ENCODE measurements around the gene TNFRSF17. TPM values are rescaled to one million over a fixed set of nuclear protein-coding genes. Genes with fewer than 3 reads are reported as not detected.

Gene TNFRSF17
- polyA plus RNA-seq, 2 of the 4 experiments (the other 2 are of a cell fraction), result not detected

DNA sequence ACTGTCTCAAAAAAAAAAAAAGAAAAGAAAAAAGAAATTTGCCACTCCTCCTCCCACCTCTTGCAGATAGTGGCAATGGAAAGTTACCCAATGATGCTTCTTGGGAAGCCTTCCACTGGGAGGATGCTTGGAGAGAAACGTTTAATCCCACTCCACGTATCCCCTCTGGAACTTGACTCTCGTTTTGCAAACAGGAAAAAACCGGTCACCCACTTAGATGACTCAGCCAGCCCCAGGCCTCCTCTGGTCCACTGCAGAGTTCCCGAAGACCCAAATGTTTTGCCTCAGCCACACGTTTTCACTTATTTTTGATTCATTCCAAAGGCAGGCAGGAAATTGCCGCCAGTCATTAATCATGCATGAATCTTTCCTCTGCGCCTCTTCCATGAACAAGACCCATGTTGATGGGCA, 9.3 kb upstream of the TNFRSF17 start:
- ATAC-seq, result peak; percentile 43 to 54; a peak in 5 of 6 replicates
- FAIRE-seq, result no peak
- POLR2A ChIA-PET, result no interaction called here
- peak overlapping the region in 1 of 2 experiments; percentile 27; a peak in 1 of 6 replicates for H3K27ac ChIP-seq
- H3K9me3 ChIP-seq, result no peaks in the 10 kb centered on the region
- no peak overlapping the region for H3K4me3 ChIP-seq
- CTCF ChIA-PET, result interaction anchor here (2.8 kb wide), 1 partner anchor 113 kb away, joined by 14 read pairs; no protein-coding TSS in a partner anchor
- 30% methylated on average over 8 of the region's 8 CpGs for WGBS (ENCODE audit: missing lambda C conversion rate)
- DNase-seq (ENCODE audit: low read depth in 1 of 2, low spot score in 1 of 2), result peak in 1 of 2 experiments; percentile 12
- H3K4me1 ChIP-seq, result 0 out of 3 replicates have a peak, but pooled peaks cover 3% of the 10 kb centered on the region
- peak overlapping the region; percentile 27; the same call in 2 of the 3 replicates for H3K4me2 ChIP-seq
- no peak for TF ChIP-seq MYC (IDR thresholded peaks at IDR 0.05; ENCODE audit: borderline replicate concordance, low read length)
- TF ChIP-seq EHF (CRISPR knock-in tag; IDR thresholded peaks at IDR 0.05), result no peak

DNA sequence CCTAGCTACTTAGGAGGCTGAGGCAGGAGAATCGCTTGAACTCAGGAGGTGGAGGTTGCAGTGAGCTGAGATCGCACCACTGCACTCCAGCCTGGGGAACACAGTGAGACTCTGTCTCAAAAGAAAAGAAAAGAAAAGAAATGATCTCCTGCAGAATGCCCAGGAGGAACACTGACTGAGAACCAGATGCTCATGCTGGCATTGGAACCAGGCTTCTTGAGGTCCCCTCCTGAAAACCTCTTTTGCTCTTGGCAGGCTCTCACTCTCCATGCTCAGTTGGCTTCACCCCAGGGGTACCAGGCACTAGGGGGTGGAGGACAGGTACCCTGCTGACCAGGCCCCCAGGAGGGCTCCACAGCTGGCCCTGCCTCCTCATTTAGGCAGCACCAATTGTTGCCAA, 8.5 kb upstream of the TNFRSF17 start:
- 0 out of 3 replicates have a peak, but pooled peaks cover 3% of the 10 kb centered on the region for H3K4me1 ChIP-seq
- no peak overlapping the region for H3K27ac ChIP-seq
- FAIRE-seq (no peak), ATAC-seq (no peak), DNase-seq (ENCODE audit: low read depth in 1 of 2, low spot score in 1 of 2) (no peak)
- no peak overlapping the region for H3K4me2 ChIP-seq
- TF ChIP-seq TP53 (CRISPR knock-in tag; IDR thresholded peaks at IDR 0.05) (no peak), SMC3 (IDR thresholded peaks at IDR 0.05) (no peak), SREBF2 (IDR thresholded peaks at IDR 0.05) (no peak), EHMT2 (IDR thresholded peaks at IDR 0.05; ENCODE audit: low read depth) (no peak), PHF8 (IDR thresholded peaks at IDR 0.05; ENCODE audit: borderline replicate concordance, low read depth) (no peak), RARB (CRISPR knock-in tag; IDR thresholded peaks at IDR 0.05) (no peak), ZC3H11A (IDR thresholded peaks at IDR 0.05) (no peak), RAD21 (conservative IDR thresholded peaks at IDR 0.05 in 1 of 2, IDR thresholded peaks at IDR 0.05 in 1 of 2) (no peak), RCOR1 (IDR thresholded peaks at IDR 0.05; ENCODE audit: low read depth, low read length) (no peak), JUN (IDR thresholded peaks at IDR 0.05) (no peak)
- TF ChIP-seq, protein P1, sequence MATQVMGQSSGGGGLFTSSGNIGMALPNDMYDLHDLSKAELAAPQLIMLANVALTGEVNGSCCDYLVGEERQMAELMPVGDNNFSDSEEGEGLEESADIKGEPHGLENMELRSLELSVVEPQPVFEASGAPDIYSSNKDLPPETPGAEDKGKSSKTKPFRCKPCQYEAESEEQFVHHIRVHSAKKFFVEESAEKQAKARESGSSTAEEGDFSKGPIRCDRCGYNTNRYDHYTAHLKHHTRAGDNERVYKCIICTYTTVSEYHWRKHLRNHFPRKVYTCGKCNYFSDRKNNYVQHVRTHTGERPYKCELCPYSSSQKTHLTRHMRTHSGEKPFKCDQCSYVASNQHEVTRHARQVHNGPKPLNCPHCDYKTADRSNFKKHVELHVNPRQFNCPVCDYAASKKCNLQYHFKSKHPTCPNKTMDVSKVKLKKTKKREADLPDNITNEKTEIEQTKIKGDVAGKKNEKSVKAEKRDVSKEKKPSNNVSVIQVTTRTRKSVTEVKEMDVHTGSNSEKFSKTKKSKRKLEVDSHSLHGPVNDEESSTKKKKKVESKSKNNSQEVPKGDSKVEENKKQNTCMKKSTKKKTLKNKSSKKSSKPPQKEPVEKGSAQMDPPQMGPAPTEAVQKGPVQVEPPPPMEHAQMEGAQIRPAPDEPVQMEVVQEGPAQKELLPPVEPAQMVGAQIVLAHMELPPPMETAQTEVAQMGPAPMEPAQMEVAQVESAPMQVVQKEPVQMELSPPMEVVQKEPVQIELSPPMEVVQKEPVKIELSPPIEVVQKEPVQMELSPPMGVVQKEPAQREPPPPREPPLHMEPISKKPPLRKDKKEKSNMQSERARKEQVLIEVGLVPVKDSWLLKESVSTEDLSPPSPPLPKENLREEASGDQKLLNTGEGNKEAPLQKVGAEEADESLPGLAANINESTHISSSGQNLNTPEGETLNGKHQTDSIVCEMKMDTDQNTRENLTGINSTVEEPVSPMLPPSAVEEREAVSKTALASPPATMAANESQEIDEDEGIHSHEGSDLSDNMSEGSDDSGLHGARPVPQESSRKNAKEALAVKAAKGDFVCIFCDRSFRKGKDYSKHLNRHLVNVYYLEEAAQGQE (IDR thresholded peaks at IDR 0.05), result no peak
- TF ChIP-seq, protein P2, sequence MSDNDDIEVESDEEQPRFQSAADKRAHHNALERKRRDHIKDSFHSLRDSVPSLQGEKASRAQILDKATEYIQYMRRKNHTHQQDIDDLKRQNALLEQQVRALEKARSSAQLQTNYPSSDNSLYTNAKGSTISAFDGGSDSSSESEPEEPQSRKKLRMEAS (IDR thresholded peaks at IDR 0.05), result no peak
- ChIA-PET POLR2A (no interaction called here), CTCF (no interaction called here)
- WGBS (ENCODE audit: missing lambda C conversion rate), result 87% methylated on average over 2 of the region's 2 CpGs
- no peaks in the 10 kb centered on the region for H3K9me3 ChIP-seq
- no peak overlapping the region for H3K4me3 ChIP-seq

DNA sequence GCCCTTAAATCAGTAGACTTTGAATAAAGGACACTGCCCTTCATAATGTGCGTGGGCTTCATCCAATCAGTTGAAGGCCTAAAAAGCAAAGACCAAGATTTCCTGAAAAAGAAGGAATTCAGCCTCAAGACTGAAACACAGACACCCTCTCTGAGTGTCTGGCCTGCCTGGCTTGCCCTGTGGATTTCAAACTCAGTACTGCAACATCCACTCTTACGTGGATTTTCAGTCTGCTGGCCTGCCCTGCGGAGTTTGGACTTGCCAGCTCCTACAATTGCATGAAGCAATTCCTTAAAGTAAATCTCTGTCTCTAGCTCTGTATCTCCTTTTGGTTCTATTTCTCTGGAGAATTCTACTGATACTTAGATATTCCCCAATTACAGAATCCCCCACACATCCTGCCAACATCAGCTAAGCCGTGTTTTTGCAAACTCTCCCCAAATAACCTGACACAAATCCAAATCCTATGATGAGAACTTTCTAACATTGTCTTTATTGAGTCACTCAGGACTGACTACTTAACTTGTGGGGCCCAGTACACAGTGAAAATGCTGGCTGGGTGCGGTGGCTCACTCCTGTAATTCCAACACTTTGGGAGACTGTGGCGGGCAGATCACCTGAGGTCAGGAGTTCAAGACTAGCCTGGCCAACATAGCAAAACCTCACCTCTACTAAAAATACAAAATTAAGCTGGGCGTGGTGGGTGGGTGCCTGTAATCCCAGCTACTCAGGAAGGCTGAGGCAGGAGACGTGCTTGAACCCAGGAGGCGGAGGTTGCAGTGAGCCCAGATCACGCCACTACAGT, 7.2 kb upstream of the TNFRSF17 start:
- ATAC-seq, result no peak
- TF ChIP-seq JUNB (IDR thresholded peaks at IDR 0.05), result no peak
- no peak for TF ChIP-seq RAD21 (conservative IDR thresholded peaks at IDR 0.05 in 1 of 2, IDR thresholded peaks at IDR 0.05 in 1 of 2)
- no peak for TF ChIP-seq CHD4 (IDR thresholded peaks at IDR 0.05; ENCODE audit: borderline replicate concordance)
- no peak for TF ChIP-seq MAFK (IDR thresholded peaks at IDR 0.05; ENCODE audit: partially characterized antibody)
- no peak for TF ChIP-seq ZSCAN20 (CRISPR knock-in tag; IDR thresholded peaks at IDR 0.05)
- no peak for TF ChIP-seq BHLHE40 (IDR thresholded peaks at IDR 0.05; ENCODE audit: low read depth, low read length)
- TF ChIP-seq, protein P1 (IDR thresholded peaks at IDR 0.05), result no peak
- TF ChIP-seq ZNF302 (CRISPR knock-in tag; IDR thresholded peaks at IDR 0.05), result no peak
- no peak for TF ChIP-seq FOXS1 (CRISPR knock-in tag; IDR thresholded peaks at IDR 0.05)
- TF ChIP-seq, protein P3, sequence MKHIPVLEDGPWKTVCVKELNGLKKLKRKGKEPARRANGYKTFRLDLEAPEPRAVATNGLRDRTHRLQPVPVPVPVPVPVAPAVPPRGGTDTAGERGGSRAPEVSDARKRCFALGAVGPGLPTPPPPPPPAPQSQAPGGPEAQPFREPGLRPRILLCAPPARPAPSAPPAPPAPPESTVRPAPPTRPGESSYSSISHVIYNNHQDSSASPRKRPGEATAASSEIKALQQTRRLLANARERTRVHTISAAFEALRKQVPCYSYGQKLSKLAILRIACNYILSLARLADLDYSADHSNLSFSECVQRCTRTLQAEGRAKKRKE (CRISPR knock-in tag; IDR thresholded peaks at IDR 0.05; ENCODE audit: low read depth), result no peak
- TF ChIP-seq, protein P4, sequence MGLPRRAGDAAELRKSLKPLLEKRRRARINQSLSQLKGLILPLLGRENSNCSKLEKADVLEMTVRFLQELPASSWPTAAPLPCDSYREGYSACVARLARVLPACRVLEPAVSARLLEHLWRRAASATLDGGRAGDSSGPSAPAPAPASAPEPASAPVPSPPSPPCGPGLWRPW (IDR thresholded peaks at IDR 0.05), result no peak
- TF ChIP-seq RCOR1 (IDR thresholded peaks at IDR 0.05; ENCODE audit: low read depth, low read length), result no peak
- TF ChIP-seq EHMT2 (IDR thresholded peaks at IDR 0.05; ENCODE audit: low read depth), result no peak

More for the DNA sequence above, 7.2 kb upstream of the TNFRSF17 start:
- no peak overlapping the region for H3K27ac ChIP-seq
- H3K9me3 ChIP-seq, result no peaks in the 10 kb centered on the region
- WGBS (ENCODE audit: missing lambda C conversion rate), result 86% methylated on average over 9 of the region's 10 CpGs
- CTCF ChIA-PET, result interaction anchor here (0.7 to 2.9 kb wide), 4 partner anchors 9 to 138 kb away, joined by 3 to 10 read pairs (median 6); no protein-coding TSS in a partner anchor
- FAIRE-seq (no peak), DNase-seq (ENCODE audit: low read depth in 1 of 2, low spot score in 1 of 2) (no peak)
- POLR2A ChIA-PET, result interaction anchor here (0.5 to 1.4 kb wide), 2 partner anchors 19 to 948 kb away, joined by 3 to 8 read pairs; partner anchors contain the start of gene SNX29
- H3K4me3 ChIP-seq, result no peak overlapping the region
- 0 out of 3 replicates have a peak, but pooled peaks cover 3% of the 10 kb centered on the region for H3K4me1 ChIP-seq
- H3K4me2 ChIP-seq, result no peak overlapping the region

Measured in A549 (cell line).